Measurements from ENCODE around the gene SAMD8.

SAMD8 gene

GRCh38 chr10:75111365-75111906, at the start of gene SAMD8:
Gene SAMD8, plus strand, starts transcription at chr10:75111656. Its CDS starts 38,873 bp downstream, at chr10:75150529.
- Mint-ChIP-seq H3K27ac (peak within 1 kb of the TSS; percentile 96), H3K9me3 (no peaks in the 10 kb centered on the region), H3K27me3 (no peaks in the 10 kb centered on the region), H3K4me3 (peak within 1 kb of the TSS; percentile 97), H3K36me3 (ENCODE audit: low read depth) (peaks cover 12% of the 10 kb centered on the region), H3K4me1 (ENCODE audit: low read depth) (peaks cover 57% of the 10 kb centered on the region)
- intact Hi-C loops (cut with micrococcal nuclease), result loop anchor here (1.0 to 2.0 kb wide), 3 partner anchors 99 to 285 kb away; partner anchors contain the start of genes COMTD1, KAT6B and VDAC2

GRCh38 chr10:75061709-75062505, 49.5 kb upstream of the SAMD8 start:
- H3K4me3 Mint-ChIP-seq, result no peak overlapping the region
- H3K4me1 Mint-ChIP-seq (ENCODE audit: low read depth), result peaks cover 23% of the 10 kb centered on the region
- no peaks in the 10 kb centered on the region for H3K9me3 Mint-ChIP-seq
- intact Hi-C loops (cut with micrococcal nuclease), result no loop called here
- no peak overlapping the region for H3K27ac Mint-ChIP-seq
- H3K27me3 Mint-ChIP-seq, result no peaks in the 10 kb centered on the region
- no peaks in the 10 kb centered on the region for H3K36me3 Mint-ChIP-seq (ENCODE audit: low read depth)

GRCh38 chr10:75062506-75063299, 48.8 kb upstream of the SAMD8 start:
- no peaks in the 10 kb centered on the region for H3K36me3 Mint-ChIP-seq (ENCODE audit: low read depth)

GRCh38 chr10:75063461-75064230, 47.8 kb upstream of the SAMD8 start:
- H3K27me3 Mint-ChIP-seq, result no peaks in the 10 kb centered on the region
- intact Hi-C loops (cut with micrococcal nuclease), result no loop called here
- H3K4me3 Mint-ChIP-seq, result no peak overlapping the region
- no peaks in the 10 kb centered on the region for H3K9me3 Mint-ChIP-seq
- peaks cover 23% of the 10 kb centered on the region for H3K4me1 Mint-ChIP-seq (ENCODE audit: low read depth)
- no peaks in the 10 kb centered on the region for H3K36me3 Mint-ChIP-seq (ENCODE audit: low read depth)
- no peak overlapping the region for H3K27ac Mint-ChIP-seq

More at GRCh38 chr10:75062506-75063299, 48.8 kb upstream of the SAMD8 start:
- no peak overlapping the region for H3K4me3 Mint-ChIP-seq
- H3K27ac Mint-ChIP-seq, result no peak overlapping the region
- peaks cover 23% of the 10 kb centered on the region for H3K4me1 Mint-ChIP-seq (ENCODE audit: low read depth)
- intact Hi-C loops (cut with micrococcal nuclease), result no loop called here
- no peaks in the 10 kb centered on the region for H3K9me3 Mint-ChIP-seq
- H3K27me3 Mint-ChIP-seq, result no peaks in the 10 kb centered on the region

- Mint-ChIP-seq H3K36me3 (ENCODE audit: low read depth) (no peaks in the 10 kb centered on the region), H3K27me3 (no peaks in the 10 kb centered on the region), H3K9me3 (no peaks in the 10 kb centered on the region), H3K4me3 (no peak overlapping the region), H3K4me1 (ENCODE audit: low read depth) (peaks cover 29% of the 10 kb centered on the region), H3K27ac (no peak overlapping the region)
- intact Hi-C loops (cut with micrococcal nuclease), result no loop called here
Measured at GRCh38 chr10:75065076-75065475, 46.4 kb upstream of the SAMD8 start.

GRCh38 chr10:75066271-75066670, 45.2 kb upstream of the SAMD8 start:
- H3K36me3 Mint-ChIP-seq (ENCODE audit: low read depth), result no peaks in the 10 kb centered on the region
- no peaks in the 10 kb centered on the region for H3K27me3 Mint-ChIP-seq
- peaks cover 40% of the 10 kb centered on the region for H3K4me1 Mint-ChIP-seq (ENCODE audit: low read depth)
- no peak overlapping the region for H3K4me3 Mint-ChIP-seq
- no peak overlapping the region for H3K27ac Mint-ChIP-seq
- H3K9me3 Mint-ChIP-seq, result no peaks in the 10 kb centered on the region
- intact Hi-C loops (cut with micrococcal nuclease), result no loop called here

GRCh38 chr10:75067272-75067671, 44.2 kb upstream of the SAMD8 start:
- Mint-ChIP-seq H3K4me1 (ENCODE audit: low read depth) (peaks cover 30% of the 10 kb centered on the region), H3K4me3 (no peak overlapping the region), H3K9me3 (no peaks in the 10 kb centered on the region), H3K27ac (no peak overlapping the region), H3K36me3 (ENCODE audit: low read depth) (no peaks in the 10 kb centered on the region), H3K27me3 (no peaks in the 10 kb centered on the region)
- intact Hi-C loops (cut with micrococcal nuclease), result no loop called here

GRCh38 chr10:75068523-75068922, 42.9 kb upstream of the SAMD8 start:
- Mint-ChIP-seq H3K27me3 (no peaks in the 10 kb centered on the region), H3K4me3 (no peak overlapping the region), H3K4me1 (ENCODE audit: low read depth) (peaks cover 24% of the 10 kb centered on the region), H3K9me3 (no peaks in the 10 kb centered on the region), H3K27ac (no peak overlapping the region), H3K36me3 (ENCODE audit: low read depth) (no peaks in the 10 kb centered on the region)
- intact Hi-C loops (cut with micrococcal nuclease), result no loop called here

- H3K36me3 Mint-ChIP-seq (ENCODE audit: low read depth), result no peaks in the 10 kb centered on the region
- intact Hi-C loops (cut with micrococcal nuclease), result no loop called here
- H3K9me3 Mint-ChIP-seq, result no peaks in the 10 kb centered on the region
- no peaks in the 10 kb centered on the region for H3K27me3 Mint-ChIP-seq
- no peak overlapping the region for H3K4me3 Mint-ChIP-seq
- peak overlapping the region; percentile 36 for H3K27ac Mint-ChIP-seq
- peaks cover 24% of the 10 kb centered on the region for H3K4me1 Mint-ChIP-seq (ENCODE audit: low read depth)
Measured at GRCh38 chr10:75070476-75070875, 41.0 kb upstream of the SAMD8 start.

GRCh38 chr10:75070961-75071428, 40.5 kb upstream of the SAMD8 start:
- Mint-ChIP-seq H3K4me3 (no peak overlapping the region), H3K36me3 (ENCODE audit: low read depth) (no peaks in the 10 kb centered on the region)

GRCh38 chr10:75071756-75072155, 39.7 kb upstream of the SAMD8 start:
- Mint-ChIP-seq H3K36me3 (ENCODE audit: low read depth) (no peaks in the 10 kb centered on the region), H3K27ac (no peak overlapping the region), H3K4me1 (ENCODE audit: low read depth) (peaks cover 16% of the 10 kb centered on the region), H3K4me3 (no peak overlapping the region), H3K9me3 (no peaks in the 10 kb centered on the region), H3K27me3 (no peaks in the 10 kb centered on the region)
- intact Hi-C loops (cut with micrococcal nuclease), result no loop called here

More at GRCh38 chr10:75070961-75071428, 40.5 kb upstream of the SAMD8 start:
- H3K4me1 Mint-ChIP-seq (ENCODE audit: low read depth), result peaks cover 20% of the 10 kb centered on the region
- intact Hi-C loops (cut with micrococcal nuclease), result no loop called here
- peak overlapping the region; percentile 36 for H3K27ac Mint-ChIP-seq
- H3K27me3 Mint-ChIP-seq, result no peaks in the 10 kb centered on the region
- no peaks in the 10 kb centered on the region for H3K9me3 Mint-ChIP-seq

GRCh38 chr10:75072727-75073126, 38.7 kb upstream of the SAMD8 start:
- no peak overlapping the region for H3K4me3 Mint-ChIP-seq
- peaks cover 16% of the 10 kb centered on the region for H3K4me1 Mint-ChIP-seq (ENCODE audit: low read depth)

GRCh38 chr10:75073442-75073841, 38.0 kb upstream of the SAMD8 start:
- Mint-ChIP-seq H3K27me3 (no peaks in the 10 kb centered on the region), H3K4me1 (ENCODE audit: low read depth) (peaks cover 16% of the 10 kb centered on the region), H3K4me3 (no peak overlapping the region), H3K27ac (no peak overlapping the region), H3K9me3 (no peaks in the 10 kb centered on the region), H3K36me3 (ENCODE audit: low read depth) (no peaks in the 10 kb centered on the region)
- intact Hi-C loops (cut with micrococcal nuclease), result no loop called here

More at GRCh38 chr10:75072727-75073126, 38.7 kb upstream of the SAMD8 start:
- H3K36me3 Mint-ChIP-seq (ENCODE audit: low read depth), result no peaks in the 10 kb centered on the region
- H3K27me3 Mint-ChIP-seq, result no peaks in the 10 kb centered on the region
- intact Hi-C loops (cut with micrococcal nuclease), result no loop called here
- no peaks in the 10 kb centered on the region for H3K9me3 Mint-ChIP-seq
- H3K27ac Mint-ChIP-seq, result no peak overlapping the region

Measured in dendritic cell treated with granulocyte-macrophage colony-stimulating factor and Interleukin-4, amounts not matched to agents 40 ng/mL and 50 ng/mL, for 4 days (primary cell).